GM23248 (cell line): ENCODE data around the gene MOB3B. TPM values are rescaled to one million over a fixed set of nuclear protein-coding genes. Genes with fewer than 3 reads are reported as not detected.

ENCODE experiments used
- DNase-seq: peaks from one replicate; pipeline ENCODE4 v3.0.0-alpha.2; 2015
- H2AFZ ChIP-seq: fragments of 200-600 bp; sonication (generic); 2 replicates; pipeline ENCODE4 v1.6.1; 2016; ENCODE audit warnings: antibody characterized with exemption
- H3F3A ChIP-seq: fragments of 200-600 bp; sonication (generic); 2 replicates; pipeline ENCODE4 v1.6.1; 2016; ENCODE audit warnings: mild to moderate bottlenecking, antibody characterized with exemption, mixed run types; ENCODE audit not compliant: insufficient read depth
- H3K27ac ChIP-seq: fragments of 200-600 bp; sonication (generic); 2 replicates; pipeline ENCODE4 v1.5.1; 2016; ENCODE audit warnings: mild to moderate bottlenecking
- H3K27me3 ChIP-seq: fragments of 200-600 bp; sonication (generic); replicated peaks from 2 replicates; pipeline ENCODE4 v1.6.1; 2016; ENCODE audit warnings: mild to moderate bottlenecking; ENCODE audit not compliant: insufficient read depth
- H3K36me3 ChIP-seq: fragments of 200-600 bp; sonication (generic); 2 replicates; pipeline ENCODE4 v1.6.1; 2016; ENCODE audit warnings: low read depth, mild to moderate bottlenecking
- H3K4me1 ChIP-seq: fragments of 200-600 bp; sonication (generic); 2 replicates; pipeline ENCODE4 v1.6.1; 2016; ENCODE audit warnings: mild to moderate bottlenecking; ENCODE audit not compliant: insufficient read depth
- H3K4me2 ChIP-seq: fragments of 200-600 bp; sonication (generic); one replicate; pipeline ENCODE4 v1.6.1; 2016; ENCODE audit warnings: mild to moderate bottlenecking; ENCODE audit not compliant: unreplicated experiment
- H3K4me3 ChIP-seq: fragments of 200-600 bp; sonication (generic); 2 replicates; pipeline ENCODE4 v1.5.1; 2016; ENCODE audit warnings: mild to moderate bottlenecking
- H3K79me2 ChIP-seq: fragments of 200-600 bp; sonication (generic); 2 replicates; pipeline ENCODE4 v1.6.1; 2016; ENCODE audit warnings: mild to moderate bottlenecking; ENCODE audit not compliant: insufficient read depth
- H3K9ac ChIP-seq: fragments of 200-600 bp; sonication (generic); 2 replicates; pipeline ENCODE4 v1.6.1; 2016; ENCODE audit warnings: mild to moderate bottlenecking
- H3K9me2 ChIP-seq: fragments of 200-600 bp; sonication (generic); 2 replicates; pipeline ENCODE4 v1.6.1; 2016; ENCODE audit warnings: mixed run types, mild to moderate bottlenecking, moderate library complexity; ENCODE audit not compliant: insufficient read depth
- H3K9me3 ChIP-seq: fragments of 200-600 bp; sonication (generic); one replicate; pipeline ENCODE4 v1.6.1; 2017; ENCODE audit warnings: low read depth
- H4K20me1 ChIP-seq: fragments of 200-600 bp; sonication (generic); 2 replicates; pipeline ENCODE4 v1.6.0; 2016; ENCODE audit not compliant: insufficient read depth
- EZH2 ChIP-seq: fragments of 200-600 bp; sonication (generic); IDR thresholded peaks from 2 replicates; pipeline ENCODE4 v1.6.1; 2018; ENCODE audit warnings: antibody characterized with exemption, mild to moderate bottlenecking; ENCODE audit not compliant: insufficient read depth, poor library complexity, severe bottlenecking
- EZH2phosphoT487 ChIP-seq: fragments of 200-600 bp; sonication (generic); IDR thresholded peaks from 2 replicates; pipeline ENCODE4 v1.6.1; 2018; ENCODE audit warnings: antibody characterized with exemption, moderate library complexity, mild to moderate bottlenecking, low read depth; ENCODE audit not compliant: insufficient read depth
- WGBS, 2 experiments: methylation state at CpG; one replicate each; pipeline ENCODE4 v1.1.6; 2015 to 2017; ENCODE audit warnings: low lambda C conversion rate in 2 of 2, low coverage in 1 of 2; ENCODE audit errors: missing lambda C conversion rate in 2 of 2; 5-methylcytosine and 5-hydroxymethylcytosine counted together
- in situ Hi-C: fragments of 300-500 bp; cut with MboI; formaldehyde crosslinking; loops from 2 replicates; pipeline ENCODE4 v1.15.0; 2020
- polyA plus RNA-seq: library from polyadenylated mRNA; unstranded; fragments of >200 nt; fragmentation: Nextera tagmentation; extraction: Ambion mirVana; gene quantifications from 2 replicates; pipeline ENCODE4 v1.2.1, GENCODE V29; 2016
- total RNA-seq: library from RNA; depleted of rRNA; stranded (reverse); fragments of >200 nt; shearing (Covaris generic); gene quantifications from 2 replicates; pipeline ENCODE4 v1.2.3, GENCODE V29; 2014

Gene MOB3B
- total and polyA plus RNA-seq, 2 experiments from 2014 or later: 0.06 TPM; not detected in 1

- Histone ChIP-seq H3K27ac (no peak overlapping the region), H3K4me2 (no peak overlapping the region), H3K36me3 (no peaks in the 10 kb centered on the region), H3K9ac (no peak overlapping the region), H3F3A (no peaks in the 10 kb centered on the region), H3K4me3 (no peak overlapping the region), H3K79me2 (no peaks in the 10 kb centered on the region), H3K9me3 (no peaks in the 10 kb centered on the region), H3K9me2 (no peaks in the 10 kb centered on the region), H3K4me1 (no peaks in the 10 kb centered on the region), H4K20me1 (no peaks in the 10 kb centered on the region), H3K27me3 (peaks cover 8% of the 10 kb centered on the region; the same call in 1 of the 2 replicates), H2AFZ (no peak overlapping the region)
- in situ Hi-C loops: loop anchor here (25.0 kb wide), 1 partner anchor 727 kb away; no protein-coding TSS in a partner anchor
- DNase-seq: no peak
- TF ChIP-seq EZH2phosphoT487: no peak
- no peak for TF ChIP-seq EZH2
- 91 to 92% methylated on average over 6 of the region's 6 CpGs for WGBS, 2 experiments
Observed at GRCh38 chr9:27335075-27335474, 194.5 kb downstream of the MOB3B start.

DNA sequence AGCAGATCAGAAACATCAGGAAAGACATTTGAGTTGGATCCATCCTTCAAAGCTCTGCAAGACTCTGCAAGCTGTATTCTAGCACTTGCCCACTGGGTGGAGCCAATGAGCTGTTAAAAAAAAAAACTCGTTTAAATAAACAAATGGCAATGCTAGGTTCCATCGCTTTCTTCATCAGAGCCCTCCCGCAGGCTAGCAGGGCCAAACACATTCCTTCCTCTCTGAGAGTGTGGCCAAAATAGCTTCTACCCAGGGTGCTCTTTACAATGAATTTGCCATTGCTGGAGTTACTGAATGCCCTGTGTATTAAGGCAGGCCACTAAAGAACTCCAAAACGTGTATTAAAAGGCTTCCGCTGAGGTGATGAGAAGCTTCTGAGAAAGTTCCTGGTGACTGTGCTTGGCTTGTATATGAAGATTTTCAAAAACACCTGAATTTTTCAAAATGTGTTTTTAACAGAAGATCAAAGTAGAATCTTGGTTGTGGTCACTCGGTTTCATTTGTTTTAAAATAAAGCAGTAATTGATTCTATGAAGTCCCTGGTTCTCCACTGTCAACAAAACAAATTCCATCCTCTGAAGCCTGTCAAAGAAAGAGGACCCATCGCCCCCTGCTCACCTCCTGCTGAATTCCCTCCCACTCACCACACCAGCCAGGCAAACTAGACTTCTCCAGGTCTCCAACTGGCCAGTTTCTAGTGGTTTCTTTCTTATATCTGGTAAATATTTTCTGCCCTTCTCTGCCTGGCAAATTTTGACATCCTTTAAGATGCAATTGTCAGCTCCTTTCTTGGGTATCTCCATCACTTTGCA, 196.2 kb downstream of the MOB3B start:
- Histone ChIP-seq H3K27me3 (peaks cover 8% of the 10 kb centered on the region), H3K4me1 (no peaks in the 10 kb centered on the region), H3K27ac (no peak overlapping the region), H3K9me2 (no peaks in the 10 kb centered on the region), H3K36me3 (no peaks in the 10 kb centered on the region), H3K9ac (no peak overlapping the region), H2AFZ (no peak overlapping the region), H3K9me3 (no peaks in the 10 kb centered on the region), H3K4me2 (no peak overlapping the region), H3F3A (no peaks in the 10 kb centered on the region), H3K79me2 (no peaks in the 10 kb centered on the region), H4K20me1 (no peaks in the 10 kb centered on the region), H3K4me3 (no peak overlapping the region)
- peak; percentile 70 for DNase-seq
- in situ Hi-C loops: loop anchor here (5.0 to 25.0 kb wide), 2 partner anchors 214 to 729 kb away; no protein-coding TSS in a partner anchor
- TF ChIP-seq EZH2phosphoT487 (no peak), EZH2 (no peak)
- WGBS, 2 experiments: 29 to 33% methylated on average over 7 of the region's 7 CpGs

DNA sequence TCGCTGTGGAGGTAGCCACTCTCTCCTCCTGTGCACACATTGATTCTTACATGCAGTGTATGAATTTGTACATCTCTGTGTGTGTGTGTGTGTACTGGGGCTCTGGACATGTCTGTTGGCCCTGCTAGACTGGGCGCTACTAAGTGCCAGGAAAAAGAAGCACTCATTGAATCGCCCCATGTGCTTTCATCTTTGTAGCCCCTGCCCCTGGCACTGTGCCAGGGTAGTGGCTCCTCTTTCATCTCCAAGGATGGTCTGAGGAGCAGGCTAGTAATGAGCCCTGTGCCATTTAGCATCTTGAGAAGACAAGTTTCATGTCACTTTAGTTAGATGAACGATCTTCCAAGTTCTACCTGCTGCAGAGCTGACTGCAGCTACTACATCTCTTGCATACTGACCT, 198.2 kb downstream of the MOB3B start:
- Histone ChIP-seq H3K27me3 (peaks cover 12% of the 10 kb centered on the region), H3K4me1 (no peaks in the 10 kb centered on the region), H3K9me3 (no peaks in the 10 kb centered on the region), H2AFZ (no peak overlapping the region), H3K9me2 (no peaks in the 10 kb centered on the region), H3F3A (no peaks in the 10 kb centered on the region), H3K36me3 (no peaks in the 10 kb centered on the region), H3K79me2 (no peaks in the 10 kb centered on the region), H3K4me3 (no peak overlapping the region), H4K20me1 (no peaks in the 10 kb centered on the region), H3K27ac (no peak overlapping the region), H3K9ac (no peak overlapping the region), H3K4me2 (no peak overlapping the region)
- no peak for TF ChIP-seq EZH2
- no peak for TF ChIP-seq EZH2phosphoT487
- no peak for DNase-seq
- whole genome bisulfite sequencing, 2 experiments: 59 to 65% methylated on average over 4 of the region's 4 CpGs
- in situ Hi-C loops: loop anchor here (5.0 to 25.0 kb wide), 2 partner anchors 216 to 731 kb away; no protein-coding TSS in a partner anchor

GRCh38 chr9:27329291-27329690, 200.3 kb downstream of the MOB3B start:
- Histone ChIP-seq H3K9ac (no peak overlapping the region), H4K20me1 (no peaks in the 10 kb centered on the region), H3K9me2 (no peaks in the 10 kb centered on the region; the same call in 1 of the 2 replicates), H3K79me2 (no peaks in the 10 kb centered on the region), H3K27ac (no peak overlapping the region), H3F3A (no peaks in the 10 kb centered on the region), H3K4me3 (no peak overlapping the region), H2AFZ (no peak overlapping the region), H3K36me3 (no peaks in the 10 kb centered on the region), H3K27me3 (peaks cover 20% of the 10 kb centered on the region), H3K4me1 (no peaks in the 10 kb centered on the region), H3K4me2 (no peak overlapping the region), H3K9me3 (no peaks in the 10 kb centered on the region)
- in situ Hi-C loops: loop anchor here (25.0 kb wide), 1 partner anchor 733 kb away; no protein-coding TSS in a partner anchor
- no peak for DNase-seq
- TF ChIP-seq EZH2 (no peak), EZH2phosphoT487 (no peak)
- 62 to 73% methylated on average over 9 of the region's 9 CpGs for WGBS, 2 experiments
